H9 (cell line): ENCODE results near the gene CYP27A1. TPM values are rescaled to one million over a fixed set of nuclear protein-coding genes. Genes with fewer than 3 reads are reported as not detected.

Experiments
- DNase-seq: peaks from one replicate; pipeline ENCODE4 v3.0.0-alpha.2; 2017
- H2AFZ ChIP-seq: one replicate; pipeline ENCODE4 v1.6.1; 2013; ENCODE audit warnings: mild to moderate bottlenecking, low read length, control low read depth, moderate library complexity
- H2AK5ac ChIP-seq: 2 replicates; pipeline ENCODE4 v1.6.1; 2013; ENCODE audit warnings: low read length, control low read depth, mixed read lengths; ENCODE audit not compliant: insufficient read length
- H2BK120ac ChIP-seq: one replicate; pipeline ENCODE4 v1.6.1; 2013; ENCODE audit warnings: low read depth, mild to moderate bottlenecking, low read length, control low read depth, inconsistent platforms; ENCODE audit not compliant: poor library complexity, severe bottlenecking
- H2BK12ac ChIP-seq: 2 replicates; pipeline ENCODE4 v1.6.1; 2013; ENCODE audit warnings: low read length, control low read depth, mixed read lengths, low read depth; ENCODE audit not compliant: insufficient read length
- H2BK15ac ChIP-seq: 2 replicates; pipeline ENCODE4 v1.6.1; 2013; ENCODE audit warnings: low read depth, low read length, control low read depth
- H2BK20ac ChIP-seq: one replicate; pipeline ENCODE4 v1.6.1; 2013; ENCODE audit warnings: low read depth, mild to moderate bottlenecking, low read length, control low read depth, inconsistent platforms; ENCODE audit not compliant: poor library complexity, severe bottlenecking
- H2BK5ac ChIP-seq: 2 replicates; pipeline ENCODE4 v1.6.1; 2013; ENCODE audit warnings: low read length, control low read depth, mixed read lengths; ENCODE audit not compliant: insufficient read length
- H3K14ac ChIP-seq: 2 replicates; pipeline ENCODE4 v1.6.1; 2013; ENCODE audit warnings: low read length, control low read depth; ENCODE audit not compliant: insufficient read depth
- H3K18ac ChIP-seq: 2 replicates; pipeline ENCODE4 v1.6.1; 2013; ENCODE audit warnings: low read depth, mild to moderate bottlenecking, mixed read lengths, low read length, control low read depth; ENCODE audit not compliant: insufficient read length
- H3K23ac ChIP-seq: 2 replicates; pipeline ENCODE4 v1.6.1; 2013; ENCODE audit warnings: low read length, control low read depth, mixed read lengths, low read depth; ENCODE audit not compliant: insufficient read length
- H3K23me2 ChIP-seq: 2 replicates; pipeline ENCODE4 v1.6.1; 2013; ENCODE audit warnings: low read depth, mild to moderate bottlenecking, mixed read lengths, low read length, control low read depth; ENCODE audit not compliant: insufficient read length, poor library complexity, severe bottlenecking
- H3K27ac ChIP-seq: 2 replicates; pipeline ENCODE4 v1.5.1; 2013; ENCODE audit warnings: low read length, control low read depth, mixed read lengths, low read depth; ENCODE audit not compliant: insufficient read length
- H3K27me3 ChIP-seq: 2 replicates; pipeline ENCODE4 v1.6.1; 2013; ENCODE audit warnings: low read length, control low read depth, inconsistent platforms; ENCODE audit not compliant: insufficient read depth
- H3K4ac ChIP-seq: 2 replicates; pipeline ENCODE4 v1.6.1; 2013; ENCODE audit warnings: low read depth, mild to moderate bottlenecking, control low read depth, inconsistent platforms, low read length, moderate library complexity
- H3K4me1 ChIP-seq: 2 replicates; pipeline ENCODE4 v1.6.1; 2013; ENCODE audit warnings: low read length, control low read depth, inconsistent platforms; ENCODE audit not compliant: insufficient read depth
- H3K4me2 ChIP-seq: 2 replicates; pipeline ENCODE4 v1.6.1; 2013; ENCODE audit warnings: low read length, control low read depth, mixed read lengths; ENCODE audit not compliant: insufficient read length, insufficient read depth
- H3K56ac ChIP-seq: 2 replicates; pipeline ENCODE4 v1.6.1; 2013; ENCODE audit warnings: low read depth, mild to moderate bottlenecking, mixed read lengths, low read length, control low read depth; ENCODE audit not compliant: insufficient read length
- H3K79me1 ChIP-seq: 2 replicates; pipeline ENCODE4 v1.6.1; 2013; ENCODE audit warnings: low read depth, mild to moderate bottlenecking, moderate library complexity, low read length, control low read depth, inconsistent platforms; ENCODE audit not compliant: insufficient read depth, poor library complexity, severe bottlenecking
- H3K79me2 ChIP-seq: 2 replicates; pipeline ENCODE4 v1.6.1; 2013; ENCODE audit warnings: low read length, control low read depth, inconsistent platforms; ENCODE audit not compliant: insufficient read depth
- H3K9ac ChIP-seq: 2 replicates; pipeline ENCODE4 v1.6.1; 2013; ENCODE audit warnings: low read length, control low read depth, mixed read lengths; ENCODE audit not compliant: insufficient read length; ENCODE audit errors: extremely low read depth
- H3K9me3 ChIP-seq: one replicate; pipeline ENCODE4 v1.6.1; 2013; ENCODE audit warnings: low read depth, low read length, inconsistent platforms; ENCODE audit not compliant: control insufficient read depth
- H3T11ph ChIP-seq: one replicate; pipeline ENCODE4 v1.6.1; 2013; ENCODE audit warnings: mild to moderate bottlenecking, low read length, control low read depth, inconsistent platforms
- H4K20me1 ChIP-seq: one replicate; pipeline ENCODE4 v1.6.1; 2013; ENCODE audit not compliant: control insufficient read depth, insufficient read length, insufficient read depth
- H4K5ac ChIP-seq: 2 replicates; pipeline ENCODE4 v1.6.1; 2013; ENCODE audit warnings: low read depth, mild to moderate bottlenecking, mixed read lengths, low read length, control low read depth; ENCODE audit not compliant: insufficient read length
- H4K8ac ChIP-seq: replicated peaks from 2 replicates; pipeline ENCODE4 v1.6.1; 2013; ENCODE audit warnings: low read length, control low read depth, mixed read lengths, low read depth; ENCODE audit not compliant: insufficient read length
- H4K91ac ChIP-seq: 2 replicates; pipeline ENCODE4 v1.6.1; 2013; ENCODE audit warnings: low read depth, mild to moderate bottlenecking, moderate library complexity, mixed read lengths, low read length, control low read depth; ENCODE audit not compliant: insufficient read length
- H3K27ac Mint-ChIP-seq, 3 experiments: 2 replicates in 2 of 3; 3 replicates in 1 of 3; pipeline ENCODE4 v1.8.0; 2020 to 2021; ENCODE audit warnings: mixed read lengths in 3 of 3, mild to moderate bottlenecking in 1 of 3, moderate library complexity in 1 of 3
- H3K27me3 Mint-ChIP-seq: 2 replicates; pipeline ENCODE4 v1.8.0; 2021; ENCODE audit warnings: low read depth, mild to moderate bottlenecking, moderate library complexity, mixed read lengths
- H3K36me3 Mint-ChIP-seq, 3 experiments: 2 replicates in 2 of 3; 3 replicates in 1 of 3; pipeline ENCODE4 v1.8.0; 2020 to 2021; ENCODE audit warnings: low read depth in 3 of 3, mixed read lengths in 3 of 3; ENCODE audit not compliant: insufficient read depth in 1 of 3
- H3K4me1 Mint-ChIP-seq, 2 experiments: 2 replicates each; pipeline ENCODE4 v1.8.0; 2020; ENCODE audit warnings: mixed read lengths in 2 of 2
- H3K4me3 Mint-ChIP-seq, 2 experiments: 2 replicates in 1 of 2; 3 replicates in 1 of 2; pipeline ENCODE4 v1.8.0; 2020 to 2021; ENCODE audit warnings: mild to moderate bottlenecking in 2 of 2, mixed read lengths in 2 of 2, moderate library complexity in 1 of 2
- H3K9me3 Mint-ChIP-seq, 2 experiments: 2 replicates in 1 of 2; 3 replicates in 1 of 2; pipeline ENCODE4 v1.8.0; 2020; ENCODE audit warnings: mild to moderate bottlenecking in 2 of 2, mixed read lengths in 2 of 2, moderate library complexity in 1 of 2
- CTCF ChIP-seq: fragments of 200-600 bp; sonication (generic); conservative IDR thresholded peaks from 3 replicates; pipeline ENCODE4 v1.8.0; 2021; ENCODE audit warnings: antibody characterized with exemption, mild to moderate bottlenecking
- WGBS: extraction: QIAGEN DNeasy Blood & Tissue Kit; methylation state at CpG from one replicate; pipeline ENCODE4 v1.1.7; 2013; ENCODE audit warnings: missing lambda C conversion rate, low lambda C conversion rate, mixed read lengths; ENCODE audit not compliant: insufficient read length; ENCODE audit errors: extremely low coverage; 5-methylcytosine and 5-hydroxymethylcytosine counted together
- total RNA-seq: library from RNA; stranded (reverse); gene quantifications from 2 replicates; pipeline ENCODE4 v1.2.1, GENCODE V29; 2021

CYP27A1 gene
- total RNA-seq, 1 experiment from 2014 or later = 3.1 TPM

GRCh38 chr2:218746960-218747359, 35.0 kb upstream of the CYP27A1 start:
- no peaks in the 10 kb centered on the region for H3K4me1 ChIP-seq
- no peaks in the 10 kb centered on the region for H3K9me3 Mint-ChIP-seq
- no peak overlapping the region for H2AFZ ChIP-seq
- DNase-seq = no peak
- no peak overlapping the region for H3K23ac ChIP-seq
- H3K18ac ChIP-seq = no peak overlapping the region
- H3K27me3 Mint-ChIP-seq = no peaks in the 10 kb centered on the region
- H3K9ac ChIP-seq = no peak overlapping the region
- H2BK12ac ChIP-seq = no peak overlapping the region
- no peak overlapping the region for H3K56ac ChIP-seq
- no peaks in the 10 kb centered on the region for H3K23me2 ChIP-seq
- no peak overlapping the region for H2BK120ac ChIP-seq
- H4K91ac ChIP-seq = no peak overlapping the region
- peak overlapping the region in 1 of 3 experiments; percentile 62; a peak in 1 of 7 replicates for H3K27ac Mint-ChIP-seq
- H2BK15ac ChIP-seq = no peak overlapping the region
- no peak overlapping the region for H2BK5ac ChIP-seq
- no peaks in the 10 kb centered on the region for H4K20me1 ChIP-seq
- H3K27ac ChIP-seq = no peak overlapping the region
- no peaks in the 10 kb centered on the region for H3K27me3 ChIP-seq
- no peaks in the 10 kb centered on the region for H3K79me1 ChIP-seq
- TF ChIP-seq CTCF = no peak
- no peak overlapping the region for H2AK5ac ChIP-seq
- peaks cover 54 to 90% (median 73%) of the 10 kb centered on the region in 3 experiments for H3K36me3 Mint-ChIP-seq
- no peaks in the 10 kb centered on the region for H3K4me1 Mint-ChIP-seq
- no peaks in the 10 kb centered on the region for H3K9me3 ChIP-seq
- no peak overlapping the region for H3K4ac ChIP-seq
- no peak overlapping the region for H3T11ph ChIP-seq
- H2BK20ac ChIP-seq = no peak overlapping the region
- H3K4me3 Mint-ChIP-seq = no peak overlapping the region
- no peak overlapping the region for H3K14ac ChIP-seq
- no peak overlapping the region for H3K4me2 ChIP-seq
- H4K8ac ChIP-seq = no peak overlapping the region
- no peaks in the 10 kb centered on the region for H3K79me2 ChIP-seq
- WGBS = no CpG with 5 or more reads among the region's 10 CpGs
- no peak overlapping the region for H4K5ac ChIP-seq
